MM.1S (cell line): ENCODE measurements around the gene SLU7.
"Not testable (repeated sequence)": the region's sequence is repeated elsewhere in the genome, so short reads cannot be mapped to it uniquely, and the experiment has no call there.

Experiments
- DNase-seq: peaks from one replicate; pipeline ENCODE4 v3.0.0-alpha.2; 2015
- H2AFZ ChIP-seq: fragments of 300-600 bp; sonication (generic); 2 replicates; pipeline ENCODE4 v1.6.0; 2016; ENCODE audit warnings: antibody characterized with exemption, low read length
- H3F3A ChIP-seq: fragments of 300-600 bp; sonication (generic); 2 replicates; pipeline ENCODE4 v1.6.1; 2016; ENCODE audit warnings: mild to moderate bottlenecking, antibody characterized with exemption, low read length, moderate library complexity, mixed read lengths; ENCODE audit not compliant: insufficient read depth
- H3K27ac ChIP-seq: fragments of 300-600 bp; sonication (generic); 2 replicates; pipeline ENCODE4 v1.5.1; 2016; ENCODE audit warnings: mild to moderate bottlenecking, low read length
- H3K27me3 ChIP-seq: fragments of 300-600 bp; sonication (generic); replicated peaks from 2 replicates; pipeline ENCODE4 v1.6.0; 2016; ENCODE audit warnings: low read length; ENCODE audit not compliant: insufficient read depth
- H3K36me3 ChIP-seq: fragments of 300-600 bp; sonication (generic); replicated peaks from 2 replicates; pipeline ENCODE4 v1.6.1; 2016; ENCODE audit warnings: mild to moderate bottlenecking, low read length, mixed read lengths; ENCODE audit not compliant: insufficient read depth
- H3K4me1 ChIP-seq: fragments of 300-600 bp; sonication (generic); 2 replicates; pipeline ENCODE4 v1.6.1; 2016; ENCODE audit warnings: low read length, mixed read lengths
- H3K4me2 ChIP-seq: fragments of 300-600 bp; sonication (generic); 2 replicates; pipeline ENCODE4 v1.6.0; 2016; ENCODE audit warnings: low read depth, low read length
- H3K4me3 ChIP-seq: fragments of 300-600 bp; sonication (generic); 2 replicates; pipeline ENCODE4 v1.5.1; 2016; ENCODE audit warnings: low read length, mixed read lengths
- H3K79me2 ChIP-seq: fragments of 300-600 bp; sonication (generic); 2 replicates; pipeline ENCODE4 v1.6.1; 2016; ENCODE audit warnings: mixed run types, low read length, mixed read lengths
- H3K9ac ChIP-seq: fragments of 300-600 bp; sonication (generic); 2 replicates; pipeline ENCODE4 v1.6.1; 2016; ENCODE audit warnings: low read length, mixed read lengths
- H3K9me2 ChIP-seq: fragments of 300-600 bp; sonication (generic); replicated peaks from 2 replicates; pipeline ENCODE4 v1.6.1; 2016; ENCODE audit warnings: mild to moderate bottlenecking, low read length, mixed read lengths; ENCODE audit not compliant: insufficient read depth
- H3K9me3 ChIP-seq: fragments of 300-600 bp; sonication (generic); replicated peaks from 2 replicates; pipeline ENCODE4 v1.6.1; 2016; ENCODE audit warnings: mild to moderate bottlenecking, low read length, mixed read lengths; ENCODE audit not compliant: insufficient read depth
- H4K20me1 ChIP-seq: fragments of 300-600 bp; sonication (generic); 2 replicates; pipeline ENCODE4 v1.6.1; 2016; ENCODE audit warnings: mild to moderate bottlenecking, low read length, moderate library complexity, mixed read lengths; ENCODE audit not compliant: insufficient read depth
- CTCF ChIP-seq: fragments of 300-600 bp; sonication (generic); IDR thresholded peaks from 2 replicates; pipeline ENCODE4 v1.5.1; 2016; ENCODE audit warnings: antibody characterized with exemption, low read length, mixed read lengths
- EZH2 ChIP-seq: fragments of 300-600 bp; sonication (generic); optimal IDR thresholded peaks from 2 replicates; pipeline ENCODE3; 2017; ENCODE audit warnings: low read depth, mild to moderate bottlenecking, antibody characterized with exemption, low read length, mixed read lengths
- EZH2phosphoT487 ChIP-seq: fragments of 300-600 bp; sonication (generic); IDR thresholded peaks from 2 replicates; pipeline ENCODE4 v1.6.1; 2018; ENCODE audit warnings: antibody characterized with exemption, low read length

Gene SLU7

GRCh38 chr5:160438316-160439204 is 19.7 kb upstream of the SLU7 start:
- peak; percentile 80 for DNase-seq
- H3K79me2 ChIP-seq: no peaks in the 10 kb centered on the region
- no peaks in the 10 kb centered on the region for H3K9me3 ChIP-seq
- peaks cover 31% of the 10 kb centered on the region for H3K4me1 ChIP-seq
- H3K27me3 ChIP-seq: no peaks in the 10 kb centered on the region
- peak overlapping the region; percentile 61 for H3K4me3 ChIP-seq
- peak overlapping the region; percentile 67 for H3K4me2 ChIP-seq
- no peaks in the 10 kb centered on the region for H4K20me1 ChIP-seq
- H3F3A ChIP-seq: peaks cover 11% of the 10 kb centered on the region; the same call in 1 of the 2 replicates
- H3K9me2 ChIP-seq: no peaks in the 10 kb centered on the region
- peak overlapping the region; percentile 25; the same call in 1 of the 2 replicates for H3K27ac ChIP-seq
- no peak for TF ChIP-seq EZH2
- TF ChIP-seq EZH2phosphoT487: no peak
- peak; percentile 95 for TF ChIP-seq CTCF
- peak overlapping the region; percentile 32; the same call in 1 of the 2 replicates for H3K9ac ChIP-seq
- H2AFZ ChIP-seq: peak overlapping the region; percentile 58
- no peaks in the 10 kb centered on the region for H3K36me3 ChIP-seq

DNA sequence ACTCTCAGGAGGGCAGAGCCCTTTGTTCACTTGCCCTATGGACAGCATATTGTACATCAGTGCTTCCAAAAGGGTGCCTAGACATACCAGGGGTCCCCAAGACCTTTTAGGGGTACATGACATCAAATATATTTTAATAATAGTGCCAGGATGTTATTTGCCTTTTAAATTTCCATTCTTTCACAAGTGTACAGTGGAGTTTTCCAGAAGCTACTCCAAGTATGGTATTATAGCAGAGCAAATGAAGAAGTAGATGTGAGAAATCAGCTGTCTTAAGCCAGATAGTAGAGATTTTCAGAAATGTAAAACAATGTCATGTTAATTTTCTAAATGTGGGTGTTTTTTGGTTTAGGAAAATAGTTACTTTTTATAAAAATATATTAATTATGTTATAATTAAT is 18.4 kb upstream of the SLU7 start:
- Histone ChIP-seq H3K36me3 (no peaks in the 10 kb centered on the region), H3K27ac (no peak overlapping the region), H3K27me3 (no peaks in the 10 kb centered on the region), H2AFZ (no peak overlapping the region), H3K4me2 (no peak overlapping the region), H3F3A (0 out of 2 replicates have a peak, but pooled peaks cover 2% of the 10 kb centered on the region), H3K4me3 (no peak overlapping the region), H3K79me2 (no peaks in the 10 kb centered on the region), H3K4me1 (peaks cover 18% of the 10 kb centered on the region), H3K9ac (no peak overlapping the region), H3K9me2 (no peaks in the 10 kb centered on the region), H4K20me1 (no peaks in the 10 kb centered on the region), H3K9me3 (no peaks in the 10 kb centered on the region)
- no peak for DNase-seq
- no peak for TF ChIP-seq CTCF
- no peak for TF ChIP-seq EZH2
- no peak for TF ChIP-seq EZH2phosphoT487

DNA sequence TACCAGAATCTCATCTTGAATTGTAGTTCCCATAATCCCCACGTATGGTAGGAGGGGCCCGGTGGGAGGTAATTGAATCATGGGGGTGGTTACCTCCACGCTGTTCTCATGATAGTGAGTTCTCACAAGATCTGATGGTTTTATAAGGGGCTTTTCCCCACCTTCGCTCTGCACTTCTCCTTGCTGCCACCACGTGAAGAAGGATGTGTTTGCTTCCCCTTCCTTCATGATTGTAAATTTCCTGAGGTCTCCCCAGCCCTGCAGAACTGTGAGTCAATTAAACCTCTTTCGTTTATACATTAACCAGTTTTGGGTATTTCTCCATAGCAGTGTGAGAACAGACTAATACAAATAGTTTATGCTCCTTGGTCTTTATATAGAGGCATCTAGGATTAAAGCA is 17.8 kb upstream of the SLU7 start:
- not testable (repeated sequence) for H2AFZ ChIP-seq, H3K79me2 ChIP-seq, DNase-seq, H4K20me1 ChIP-seq, H3F3A ChIP-seq, H3K9ac ChIP-seq, H3K27me3 ChIP-seq, H3K9me3 ChIP-seq, H3K4me3 ChIP-seq, H3K9me2 ChIP-seq, H3K4me2 ChIP-seq, H3K27ac ChIP-seq, H3K36me3 ChIP-seq
- H3K4me1 ChIP-seq: peaks cover 12% of the 10 kb centered on the region

DNA sequence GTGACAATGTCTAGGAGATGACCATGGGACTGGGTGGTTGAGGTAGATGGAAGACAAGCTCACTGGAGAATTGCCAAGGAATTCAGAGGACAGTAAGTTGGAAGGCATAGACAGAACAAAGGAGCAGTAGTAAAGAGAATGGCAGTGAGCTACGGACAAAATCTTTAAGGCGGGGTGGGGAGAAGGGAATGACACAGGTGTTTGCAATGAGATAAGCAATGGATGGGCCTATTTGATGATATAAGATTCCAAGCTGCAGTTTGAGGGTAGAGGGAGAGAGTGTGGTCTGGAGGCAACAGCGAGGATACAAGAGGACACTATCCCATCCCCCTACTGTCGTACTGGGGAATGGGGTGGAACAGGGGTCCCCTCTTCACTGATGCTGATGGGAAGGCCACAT is 17.1 kb upstream of the SLU7 start:
- no peak for DNase-seq
- Histone ChIP-seq H3K4me2 (no peak overlapping the region), H3F3A (0 out of 2 replicates have a peak, but pooled peaks cover 2% of the 10 kb centered on the region), H4K20me1 (no peaks in the 10 kb centered on the region), H2AFZ (no peak overlapping the region), H3K9me2 (no peaks in the 10 kb centered on the region), H3K27me3 (no peaks in the 10 kb centered on the region), H3K4me1 (peaks cover 6% of the 10 kb centered on the region; the same call in 1 of the 2 replicates), H3K36me3 (no peaks in the 10 kb centered on the region), H3K79me2 (no peaks in the 10 kb centered on the region), H3K27ac (no peak overlapping the region), H3K4me3 (no peak overlapping the region), H3K9ac (no peak overlapping the region), H3K9me3 (no peaks in the 10 kb centered on the region)
- no peak for TF ChIP-seq EZH2phosphoT487
- TF ChIP-seq CTCF: no peak
- TF ChIP-seq EZH2: no peak
